ENCODE measurements around the gene C2orf15. TPM values are rescaled to one million over a fixed set of nuclear protein-coding genes. Genes with fewer than 3 reads are reported as not detected.
"Not testable (repeated sequence)": the region's sequence is repeated elsewhere in the genome, so short reads cannot be mapped to it uniquely, and the experiment has no call there.

The C2orf15 gene
- total RNA-seq, 3 donors from 2014 or later = 1.3 to 3.6 (median 3.5) TPM

DNA sequence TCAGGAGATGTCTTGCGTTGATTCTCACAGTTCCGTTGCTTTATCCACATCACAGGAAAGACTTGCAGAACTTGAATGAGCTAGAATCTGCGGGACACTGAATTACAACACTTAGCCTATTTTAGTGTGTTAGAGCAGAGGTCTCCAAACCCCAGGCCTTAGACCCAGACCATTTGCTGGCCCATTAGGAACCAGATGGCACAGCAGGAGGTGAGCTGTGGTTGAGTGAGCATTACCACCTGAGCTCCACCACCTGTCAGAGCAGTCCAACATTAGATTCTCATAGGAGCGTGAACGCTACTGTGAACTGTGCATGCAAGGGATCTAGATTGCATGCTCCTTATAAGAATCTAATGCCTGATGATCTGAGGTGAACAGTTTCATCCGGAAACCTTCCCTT is 43.3 kb downstream of the C2orf15 start:
- ATAC-seq (no peak), DNase-seq (no peak)
- H3K4me3 ChIP-seq = no peak overlapping the region
- TF ChIP-seq, protein P1, sequence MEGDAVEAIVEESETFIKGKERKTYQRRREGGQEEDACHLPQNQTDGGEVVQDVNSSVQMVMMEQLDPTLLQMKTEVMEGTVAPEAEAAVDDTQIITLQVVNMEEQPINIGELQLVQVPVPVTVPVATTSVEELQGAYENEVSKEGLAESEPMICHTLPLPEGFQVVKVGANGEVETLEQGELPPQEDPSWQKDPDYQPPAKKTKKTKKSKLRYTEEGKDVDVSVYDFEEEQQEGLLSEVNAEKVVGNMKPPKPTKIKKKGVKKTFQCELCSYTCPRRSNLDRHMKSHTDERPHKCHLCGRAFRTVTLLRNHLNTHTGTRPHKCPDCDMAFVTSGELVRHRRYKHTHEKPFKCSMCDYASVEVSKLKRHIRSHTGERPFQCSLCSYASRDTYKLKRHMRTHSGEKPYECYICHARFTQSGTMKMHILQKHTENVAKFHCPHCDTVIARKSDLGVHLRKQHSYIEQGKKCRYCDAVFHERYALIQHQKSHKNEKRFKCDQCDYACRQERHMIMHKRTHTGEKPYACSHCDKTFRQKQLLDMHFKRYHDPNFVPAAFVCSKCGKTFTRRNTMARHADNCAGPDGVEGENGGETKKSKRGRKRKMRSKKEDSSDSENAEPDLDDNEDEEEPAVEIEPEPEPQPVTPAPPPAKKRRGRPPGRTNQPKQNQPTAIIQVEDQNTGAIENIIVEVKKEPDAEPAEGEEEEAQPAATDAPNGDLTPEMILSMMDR (IDR thresholded peaks at IDR 0.05) = no peak
- peaks cover 18% of the 10 kb centered on the region for H3K4me1 ChIP-seq (ENCODE audit: low read depth)
- intact Hi-C loops (cut with DNase I, micrococcal nuclease) = no loop called here
- H3K9me3 ChIP-seq = no peaks in the 10 kb centered on the region
- H3K36me3 ChIP-seq (ENCODE audit: low read depth) = no peaks in the 10 kb centered on the region

DNA sequence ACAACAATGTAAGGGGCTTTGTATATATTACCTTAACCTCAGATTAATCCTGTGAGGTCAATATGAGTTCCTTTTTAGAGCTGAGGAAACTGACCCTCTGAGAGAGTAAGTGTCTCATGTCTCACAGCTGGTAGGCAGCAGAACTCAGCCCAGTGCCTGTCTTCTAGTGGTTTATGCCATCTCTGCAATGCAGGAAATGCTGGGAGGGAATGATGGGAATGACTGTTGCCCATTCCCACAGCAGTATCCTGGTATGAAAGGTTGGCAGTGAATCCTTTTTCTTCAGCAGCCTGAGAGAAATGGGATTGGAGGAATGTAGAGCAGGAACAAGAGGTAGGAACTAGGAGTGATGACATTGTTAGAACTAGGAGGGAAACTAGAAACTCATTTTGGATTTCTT is 45.5 kb downstream of the C2orf15 start:
- intact Hi-C loops (cut with DNase I, micrococcal nuclease) = no loop called here

DNA sequence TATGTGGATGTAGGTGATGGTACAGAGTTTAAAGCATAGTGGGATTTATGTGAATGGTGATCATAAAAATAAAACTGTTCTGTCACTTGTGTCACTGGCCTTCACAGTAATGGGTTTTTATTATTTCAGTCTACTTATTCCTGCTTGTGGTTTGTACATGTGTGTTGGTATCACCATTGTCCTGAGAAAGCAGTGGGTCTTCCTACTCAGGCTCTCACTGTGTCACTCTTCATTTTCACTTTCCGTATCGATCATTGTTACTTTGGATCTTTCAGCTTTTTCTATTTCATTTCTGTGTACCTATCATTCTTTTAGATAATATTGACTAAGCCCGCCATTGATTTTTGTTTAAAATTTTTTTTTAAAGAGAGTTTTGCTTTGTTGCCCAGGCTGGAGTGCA is 46.9 kb downstream of the C2orf15 start:
- no peak overlapping the region for H3K4me3 ChIP-seq
- intact Hi-C loops (cut with DNase I, micrococcal nuclease) = no loop called here
- no peak for ATAC-seq
- no peaks in the 10 kb centered on the region for H3K36me3 ChIP-seq (ENCODE audit: low read depth)
- DNase-seq = no peak
- no peaks in the 10 kb centered on the region for H3K4me1 ChIP-seq (ENCODE audit: low read depth)
- TF ChIP-seq, protein P1 (IDR thresholded peaks at IDR 0.05) = no peak
- H3K9me3 ChIP-seq = no peaks in the 10 kb centered on the region

More for the DNA sequence above, 45.5 kb downstream of the C2orf15 start:
- no peaks in the 10 kb centered on the region for H3K9me3 ChIP-seq
- peaks cover 6% of the 10 kb centered on the region for H3K4me1 ChIP-seq (ENCODE audit: low read depth)
- ATAC-seq (no peak), DNase-seq (no peak)
- H3K36me3 ChIP-seq (ENCODE audit: low read depth) = no peaks in the 10 kb centered on the region
- TF ChIP-seq, protein P1 (IDR thresholded peaks at IDR 0.05) = no peak
- H3K4me3 ChIP-seq = no peak overlapping the region

DNA sequence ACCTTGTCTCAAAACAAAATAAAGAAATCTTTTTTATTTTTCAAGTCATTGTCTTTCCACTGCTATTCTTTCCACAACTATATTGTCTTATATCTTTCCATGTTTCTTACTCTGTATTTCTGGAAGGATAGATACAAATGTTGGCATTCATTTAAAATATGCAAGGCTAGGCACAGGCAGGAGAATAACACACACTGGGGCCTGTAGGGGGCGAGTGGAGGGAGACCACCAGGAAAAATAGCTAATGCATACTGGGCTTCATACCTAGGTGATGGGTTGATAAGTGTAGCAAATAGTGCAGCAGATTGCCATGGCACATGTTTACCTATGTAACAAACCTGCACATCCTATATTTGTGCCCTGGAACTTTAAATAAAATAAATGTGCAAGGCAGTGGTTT is 49.0 kb downstream of the C2orf15 start:
- ATAC-seq (no peak), DNase-seq (no peak)
- H3K9me3 ChIP-seq = no peaks in the 10 kb centered on the region
- intact Hi-C loops (cut with DNase I, micrococcal nuclease) = no loop called here
- H3K4me1 ChIP-seq (ENCODE audit: low read depth) = no peaks in the 10 kb centered on the region
- H3K4me3 ChIP-seq = no peak overlapping the region
- no peaks in the 10 kb centered on the region for H3K36me3 ChIP-seq (ENCODE audit: low read depth)
- TF ChIP-seq, protein P1 (IDR thresholded peaks at IDR 0.05) = no peak

DNA sequence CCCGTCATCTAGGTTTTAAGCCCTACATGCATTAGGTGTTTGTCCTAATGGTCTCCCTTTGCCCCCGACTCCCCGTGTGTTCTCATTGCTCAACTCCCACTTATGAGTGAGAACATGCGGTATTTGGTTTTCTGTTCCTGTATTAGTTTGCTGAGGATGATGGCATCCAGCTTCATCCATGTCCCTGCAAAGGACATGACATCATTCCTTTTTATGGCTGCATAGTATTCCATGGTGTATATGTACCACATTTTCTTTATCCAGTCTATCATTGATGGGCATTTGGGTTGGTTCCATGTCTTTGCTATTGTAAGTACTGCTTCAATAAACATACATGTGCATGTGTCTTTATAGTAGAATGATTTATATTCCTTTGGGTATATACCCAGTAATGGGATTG is 50.9 kb downstream of the C2orf15 start:
- ATAC-seq; H3K4me3 ChIP-seq; intact Hi-C loops (cut with DNase I, micrococcal nuclease); H3K4me1 ChIP-seq (ENCODE audit: low read depth); H3K9me3 ChIP-seq; H3K36me3 ChIP-seq (ENCODE audit: low read depth); DNase-seq: not testable (repeated sequence)

DNA sequence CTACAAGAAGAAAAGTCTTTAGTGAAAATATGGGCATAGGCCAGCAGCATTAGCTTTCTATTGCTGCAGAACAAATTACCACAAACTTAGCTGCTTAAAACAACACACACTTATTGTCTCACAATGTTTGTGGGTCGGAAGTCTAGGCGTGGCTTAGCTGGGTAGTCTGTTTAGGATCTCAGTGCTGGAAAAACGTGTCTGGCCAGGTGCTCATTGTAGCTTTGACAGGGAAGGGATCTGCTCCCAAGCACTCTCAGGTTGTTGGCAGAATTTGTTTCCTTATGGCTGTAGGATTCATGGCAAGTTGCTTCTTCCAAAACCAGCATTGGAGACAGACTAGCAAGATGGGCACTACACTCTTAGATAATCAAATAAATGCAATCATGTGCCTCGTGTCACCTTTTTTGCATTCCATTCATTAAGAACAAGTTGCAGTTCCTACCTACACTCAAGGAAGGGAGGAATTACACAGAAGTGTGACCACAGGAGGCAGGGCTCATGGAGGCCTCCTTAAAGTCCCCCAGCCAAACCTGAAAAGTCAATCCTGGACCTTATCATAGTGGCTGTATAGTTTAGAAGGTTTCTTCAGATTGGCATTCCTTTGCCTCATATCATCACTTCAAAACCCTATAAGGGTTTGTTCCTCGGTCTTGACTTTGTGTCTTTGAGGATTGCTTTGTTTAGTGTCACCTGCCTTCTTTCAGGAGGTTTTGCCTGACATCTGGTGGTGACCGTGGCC is 56.8 kb downstream of the C2orf15 start:
- ATAC-seq (peak; percentile 72), DNase-seq (peak in 1 of 3 donors; percentile 58)
- no peak overlapping the region for H3K4me3 ChIP-seq
- intact Hi-C loops (cut with DNase I, micrococcal nuclease) = no loop called here
- no peaks in the 10 kb centered on the region for H3K9me3 ChIP-seq
- peaks cover 6% of the 10 kb centered on the region for H3K36me3 ChIP-seq (ENCODE audit: low read depth)
- TF ChIP-seq, protein P1 (IDR thresholded peaks at IDR 0.05) = no peak
- no peaks in the 10 kb centered on the region for H3K4me1 ChIP-seq (ENCODE audit: low read depth)

Data from mucosa of descending colon (tissue), 3 donors.